GM19035 (cell line): ENCODE measurements around the gene SBDS.
"Not testable (repeated sequence)": the region's sequence is repeated elsewhere in the genome, so short reads cannot be mapped to it uniquely, and the experiment has no call there.

ENCODE experiments used
- ATAC-seq: cut with Tn5 transposase; IDR thresholded peaks from one replicate; pipeline ENCODE4 v1.9.1; 2021; ENCODE audit not compliant: unreplicated experiment

Gene SBDS

GRCh38 chr7:66995050-66995776 lies at the start of gene SBDS:
Gene SBDS (minus strand): TSS chr7:66995586. CDS start chr7:66995417, 169 bp downstream.
- ATAC-seq = peak; percentile 62

GRCh38 chr7:67043559-67043930 lies 48.2 kb upstream of the SBDS start:
- ATAC-seq = not testable (repeated sequence)

GRCh38 chr7:67042781-67043558 lies 47.6 kb upstream of the SBDS start:
- not testable (repeated sequence) for ATAC-seq

DNA sequence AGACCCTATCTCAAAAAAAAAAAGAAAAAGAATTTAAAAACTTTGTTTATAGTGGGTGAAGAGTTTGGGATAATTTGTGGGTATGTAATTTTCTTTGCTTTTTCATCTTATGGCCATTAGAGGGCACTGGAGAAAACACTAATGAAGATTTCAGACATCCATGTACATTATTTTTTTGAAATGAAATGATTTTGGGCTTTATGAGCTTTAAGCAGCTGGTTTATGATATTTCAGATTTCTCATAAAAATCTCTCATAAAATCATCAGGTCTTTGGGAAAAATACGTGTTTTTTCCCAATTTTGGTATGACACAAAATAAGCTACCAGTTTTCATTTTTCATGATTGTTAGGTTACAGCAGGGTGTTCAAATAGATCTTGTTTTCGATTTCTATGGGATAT lies 45.4 kb upstream of the SBDS start:
- ATAC-seq = not testable (repeated sequence)

GRCh38 chr7:67036432-67037395 lies 41.3 kb upstream of the SBDS start:
- ATAC-seq = not testable (repeated sequence)

DNA sequence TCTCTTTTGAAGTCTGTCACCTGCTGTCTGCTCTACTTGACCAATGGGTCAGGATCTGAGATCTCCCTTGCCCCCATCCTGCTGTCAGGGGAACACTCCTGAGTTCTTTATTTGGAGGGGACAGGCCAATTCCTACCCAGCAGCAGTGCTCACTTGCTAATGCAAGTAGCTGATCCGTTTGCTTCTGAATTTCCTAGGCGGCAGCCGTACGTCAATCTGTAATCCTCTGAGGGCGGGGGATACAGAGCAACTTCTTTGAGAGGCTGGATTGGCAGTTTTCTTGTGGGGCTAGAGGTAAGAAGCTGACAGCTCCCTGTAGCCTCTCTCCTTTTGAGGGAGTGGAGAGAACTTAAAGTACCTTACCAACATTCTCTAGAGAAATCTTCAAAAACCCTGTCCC lies 37.9 kb upstream of the SBDS start:
- no peak for ATAC-seq

GRCh38 chr7:67031685-67032084 lies 36.3 kb upstream of the SBDS start:
- ATAC-seq = not testable (repeated sequence)

DNA sequence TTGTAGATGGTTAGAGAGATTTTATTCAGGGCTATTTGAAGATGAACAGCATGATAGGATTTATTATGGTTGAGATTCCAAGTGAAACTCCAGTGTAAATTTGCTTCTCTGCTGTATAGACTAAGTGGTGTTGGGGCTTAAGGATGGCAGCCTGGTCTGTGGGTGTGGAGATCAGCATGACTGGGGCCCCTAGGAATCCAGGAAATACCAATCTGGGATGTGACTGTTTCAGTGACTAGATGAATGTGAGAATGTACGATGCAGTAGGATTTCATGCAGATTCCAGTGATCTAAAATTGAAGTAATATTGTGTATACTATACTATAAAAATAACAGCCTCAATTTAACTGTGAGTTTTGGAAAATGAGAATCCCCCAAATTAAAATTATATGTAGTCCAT lies 30.1 kb upstream of the SBDS start:
- ATAC-seq = not testable (repeated sequence)

GRCh38 chr7:67022511-67022910 lies 27.1 kb upstream of the SBDS start:
- ATAC-seq = no peak

- ATAC-seq = no peak
These were observed 25.9 kb upstream of the SBDS start for GRCh38 chr7:67021260-67021659.

DNA sequence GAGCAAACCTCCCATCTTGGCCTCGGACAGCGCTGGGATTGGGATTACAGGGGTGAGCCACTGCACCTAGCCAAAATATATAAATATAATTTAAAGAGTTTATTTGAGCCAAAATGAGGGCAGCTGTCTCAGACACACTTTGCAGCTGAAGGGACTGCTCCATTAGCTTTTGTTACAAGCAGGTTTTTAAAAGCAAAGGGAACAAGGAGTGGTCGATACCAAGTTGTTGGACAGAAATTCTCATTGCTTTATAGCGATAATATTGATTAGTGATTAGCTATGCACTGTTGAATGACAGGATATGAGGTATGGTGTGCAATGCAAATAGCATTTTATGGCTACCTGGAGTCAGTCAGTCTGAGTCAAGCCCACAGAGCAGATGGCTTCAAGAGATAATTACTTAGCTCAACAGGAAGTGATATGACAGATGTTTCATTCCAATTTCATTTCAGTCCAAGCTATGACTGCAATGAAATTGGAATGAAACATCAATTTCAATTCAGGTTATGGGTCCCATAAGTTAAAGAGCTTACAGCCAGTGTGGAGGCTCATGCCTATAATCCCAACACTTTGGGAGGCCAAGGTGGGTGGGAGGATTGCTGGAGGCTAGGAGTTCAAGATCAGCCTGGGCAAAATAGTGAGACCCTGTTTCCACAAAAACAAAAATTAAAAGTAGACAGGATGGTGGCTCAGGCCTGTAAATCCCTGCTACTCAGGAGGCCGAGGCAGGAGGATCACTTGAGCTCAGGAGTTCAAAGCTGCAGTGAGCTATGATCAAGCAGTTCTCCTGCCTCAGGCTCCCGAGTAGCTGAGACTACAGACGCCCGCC lies 24.4 kb upstream of the SBDS start:
- ATAC-seq = no peak

DNA sequence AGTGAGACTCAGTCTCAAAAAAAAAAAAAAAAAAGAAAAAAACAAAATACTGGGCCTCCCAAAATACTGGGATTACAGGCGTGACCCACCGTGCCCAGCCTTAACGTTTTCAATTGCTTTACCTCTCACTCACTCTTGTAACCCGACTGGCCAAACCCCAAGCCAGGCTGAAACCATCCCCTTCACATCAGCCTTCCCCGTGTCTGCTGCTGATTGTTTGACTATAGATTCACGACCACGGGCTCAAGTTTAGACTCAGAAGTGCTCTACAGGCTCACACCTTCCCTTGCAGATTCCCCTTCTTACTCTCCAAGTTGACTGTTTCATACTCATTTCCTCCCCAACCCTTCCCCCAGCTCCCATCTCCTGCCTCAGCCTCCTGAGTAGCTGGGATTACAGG lies 23.6 kb upstream of the SBDS start:
- ATAC-seq = no peak

GRCh38 chr7:67017971-67018370 lies 22.6 kb upstream of the SBDS start:
- ATAC-seq = not testable (repeated sequence)

GRCh38 chr7:67014076-67014622 lies 18.8 kb upstream of the SBDS start:
- not testable (repeated sequence) for ATAC-seq

DNA sequence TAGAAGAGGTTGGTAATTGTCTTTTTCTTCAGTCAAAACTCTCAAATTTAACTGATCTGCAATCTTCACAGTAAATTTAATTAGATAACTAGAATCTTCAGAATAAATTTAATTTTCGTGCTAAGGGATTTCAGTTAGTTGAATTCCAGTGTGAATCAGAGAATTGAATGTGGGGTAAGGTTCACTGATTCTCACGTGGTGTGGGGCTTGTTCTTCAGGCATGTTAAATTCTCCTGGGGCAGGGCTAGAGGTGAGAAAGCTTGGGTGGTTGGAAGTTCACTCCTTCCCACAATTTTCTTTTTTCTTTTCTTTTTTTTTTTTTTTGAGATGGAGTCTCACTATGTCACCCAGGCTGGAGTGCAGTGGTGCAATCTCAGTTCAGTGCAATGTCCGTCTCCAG lies 14.3 kb upstream of the SBDS start:
- not testable (repeated sequence) for ATAC-seq

DNA sequence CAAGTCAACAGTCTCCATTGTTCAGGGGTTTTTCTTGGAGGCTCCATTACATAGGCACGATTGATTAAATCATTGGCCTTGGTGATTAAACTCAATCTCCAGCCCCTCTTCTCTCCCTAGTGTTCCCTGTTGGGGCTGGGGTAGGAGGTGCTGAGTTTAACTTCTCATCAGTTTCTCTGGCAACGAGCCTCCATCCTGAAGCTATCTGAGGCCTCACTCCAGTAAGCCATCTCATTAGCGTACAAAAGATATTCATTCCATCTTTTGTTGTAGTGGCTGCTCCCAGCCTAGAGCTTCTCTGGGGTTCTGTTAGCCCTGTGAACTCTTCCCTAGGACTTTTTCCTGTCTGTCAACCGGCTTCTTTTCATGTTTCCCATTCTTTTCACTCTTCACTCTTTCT lies 12.9 kb upstream of the SBDS start:
- no peak for ATAC-seq

GRCh38 chr7:67006965-67007364 lies 11.6 kb upstream of the SBDS start:
- no peak for ATAC-seq

DNA sequence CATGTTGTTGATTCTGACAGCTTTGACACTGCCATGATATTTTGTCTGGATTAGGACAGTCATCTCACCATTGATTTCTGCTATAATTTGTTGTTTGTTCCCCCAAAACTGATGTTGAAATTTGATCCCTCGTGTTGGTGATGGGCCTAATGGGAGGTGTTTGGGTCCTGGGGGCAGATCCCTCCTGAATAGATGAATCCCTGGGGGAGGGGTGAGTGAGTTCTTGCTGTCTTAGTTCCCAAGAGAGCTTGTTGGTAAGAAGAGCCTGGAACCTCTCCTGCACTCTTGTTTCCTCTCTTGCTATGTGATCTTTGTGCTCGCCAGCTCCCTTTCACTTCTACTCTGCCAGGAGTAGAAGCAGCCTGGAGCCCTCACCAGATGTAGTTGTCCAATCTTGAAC lies 8.8 kb upstream of the SBDS start:
- not testable (repeated sequence) for ATAC-seq

DNA sequence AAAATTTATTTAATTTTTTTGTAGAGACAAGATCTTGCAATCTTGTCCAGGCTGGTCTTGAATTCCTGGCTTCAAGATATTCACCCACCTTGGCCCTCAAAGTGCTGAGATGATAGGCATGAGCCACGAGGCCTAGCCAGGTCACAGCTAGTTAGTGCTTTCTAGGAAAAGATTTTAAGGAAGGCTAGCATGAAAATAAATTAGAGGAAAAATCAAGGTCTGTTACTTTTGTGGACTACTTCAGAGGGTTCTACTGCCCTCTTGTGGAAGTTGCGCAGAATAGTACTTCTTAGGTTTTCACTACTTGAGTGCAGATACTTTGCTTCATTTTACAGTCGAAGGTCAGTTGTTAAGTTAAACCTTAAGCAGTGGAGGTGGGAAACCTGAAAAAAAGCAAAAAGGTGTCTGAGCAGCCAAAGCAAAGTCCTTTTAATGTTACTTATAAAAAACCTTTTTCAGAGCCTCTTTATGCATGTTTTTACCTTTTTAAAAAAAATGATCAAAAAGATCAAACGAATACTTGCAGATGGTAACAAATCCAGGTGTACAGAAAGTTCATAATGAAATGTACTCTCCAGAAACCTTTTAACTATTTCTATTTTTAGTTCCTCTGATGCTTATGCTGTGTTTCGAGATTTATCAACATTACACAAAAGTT lies 5.3 kb upstream of the SBDS start:
- not testable (repeated sequence) for ATAC-seq
